Mucosa of rectum (tissue), 2 donors: Measurements from ENCODE around the gene TKTL1.
"Not testable (repeated sequence)": the region's sequence is repeated elsewhere in the genome, so short reads cannot be mapped to it uniquely, and the experiment has no call there.

Experiments used
- H3K27ac ChIP-seq, 2 donors: one replicate each; pipeline ENCODE4 v1.7.0; 2013; ENCODE audit warnings: inconsistent platforms in 2 of 2, low read depth in 2 of 2, low read length in 2 of 2
- H3K27me3 ChIP-seq, 2 donors: one replicate each; pipeline ENCODE4 v1.7.0; 2013; ENCODE audit warnings: low read length in 2 of 2; ENCODE audit not compliant: control insufficient read depth in 2 of 2, insufficient read depth in 2 of 2
- H3K36me3 ChIP-seq, 2 donors: one replicate each; pipeline ENCODE4 v1.7.0; 2013; ENCODE audit warnings: low read length in 2 of 2; ENCODE audit not compliant: control insufficient read depth in 2 of 2, insufficient read depth in 2 of 2
- H3K4me1 ChIP-seq, 2 donors: one replicate each; pipeline ENCODE4 v1.7.0; 2013; ENCODE audit warnings: low read length in 2 of 2, mild to moderate bottlenecking in 1 of 2; ENCODE audit not compliant: control insufficient read depth in 2 of 2, insufficient read depth in 2 of 2
- H3K4me3 ChIP-seq, 2 donors: one replicate each; pipeline ENCODE4 v1.7.0; 2013; ENCODE audit warnings: low read length in 2 of 2
- H3K9ac ChIP-seq, 2 donors: one replicate each; pipeline ENCODE4 v1.7.0; 2013; ENCODE audit warnings: low read length in 2 of 2, low read depth in 1 of 2, mild to moderate bottlenecking in 1 of 2
- H3K9me3 ChIP-seq, 2 donors: one replicate each; pipeline ENCODE4 v1.7.0; 2013; ENCODE audit warnings: low read length in 2 of 2; ENCODE audit not compliant: control insufficient read depth in 2 of 2
- donor health status: healthy.
- donor health status: Normal muscosa, but diverticular disease.

TKTL1 gene

GRCh38 chrX:154296731-154297130 lies 1.1 kb downstream of the TKTL1 start:
- H3K4me1 ChIP-seq = no peaks in the 10 kb centered on the region
- no peak overlapping the region for H3K4me3 ChIP-seq
- no peak overlapping the region for H3K27ac ChIP-seq
- no peaks in the 10 kb centered on the region for H3K27me3 ChIP-seq
- H3K9ac ChIP-seq = no peak overlapping the region
- H3K36me3 ChIP-seq = no peaks in the 10 kb centered on the region
- no peaks in the 10 kb centered on the region for H3K9me3 ChIP-seq

GRCh38 chrX:154298312-154298711 lies 2.7 kb downstream of the TKTL1 start:
- Histone ChIP-seq H3K36me3 (no peaks in the 10 kb centered on the region), H3K9me3 (no peaks in the 10 kb centered on the region), H3K27ac (no peak overlapping the region), H3K4me1 (no peaks in the 10 kb centered on the region), H3K4me3 (no peak overlapping the region), H3K9ac (no peak overlapping the region), H3K27me3 (no peaks in the 10 kb centered on the region)

GRCh38 chrX:154300816-154301215 lies 5.2 kb downstream of the TKTL1 start:
- H3K27me3 ChIP-seq = no peaks in the 10 kb centered on the region
- no peaks in the 10 kb centered on the region for H3K36me3 ChIP-seq
- no peak overlapping the region for H3K27ac ChIP-seq
- no peaks in the 10 kb centered on the region for H3K4me1 ChIP-seq
- no peaks in the 10 kb centered on the region for H3K9me3 ChIP-seq
- H3K9ac ChIP-seq = no peak overlapping the region
- H3K4me3 ChIP-seq = no peak overlapping the region

- H3K36me3 ChIP-seq, H3K27me3 ChIP-seq, H3K27ac ChIP-seq, H3K9me3 ChIP-seq, H3K4me1 ChIP-seq, H3K4me3 ChIP-seq, H3K9ac ChIP-seq: not testable (repeated sequence)
These were observed 7.4 kb downstream of the TKTL1 start for GRCh38 chrX:154302998-154303397.

- Histone ChIP-seq H3K4me3 (no peak overlapping the region), H3K9ac (no peak overlapping the region), H3K36me3 (no peaks in the 10 kb centered on the region), H3K4me1 (peaks cover 0 to 1% of the 10 kb centered on the region in 2 donors), H3K27me3 (no peaks in the 10 kb centered on the region), H3K27ac (no peak overlapping the region), H3K9me3 (no peaks in the 10 kb centered on the region)
These were observed 7.9 kb downstream of the TKTL1 start for GRCh38 chrX:154303476-154303875.

- Histone ChIP-seq H3K4me3 (no peak overlapping the region), H3K27ac (no peak overlapping the region), H3K9me3 (no peaks in the 10 kb centered on the region), H3K9ac (no peak overlapping the region), H3K27me3 (no peaks in the 10 kb centered on the region), H3K4me1 (peaks cover 0 to 2% of the 10 kb centered on the region in 2 donors), H3K36me3 (no peaks in the 10 kb centered on the region)
These were observed 9.3 kb downstream of the TKTL1 start for GRCh38 chrX:154304846-154305245.

- Histone ChIP-seq H3K9ac (no peak overlapping the region), H3K27ac (no peak overlapping the region), H3K36me3 (no peaks in the 10 kb centered on the region), H3K4me3 (no peak overlapping the region), H3K27me3 (no peaks in the 10 kb centered on the region), H3K4me1 (peaks cover 0 to 2% of the 10 kb centered on the region in 2 donors), H3K9me3 (no peaks in the 10 kb centered on the region)
These were observed 10.1 kb downstream of the TKTL1 start for GRCh38 chrX:154305541-154306205.

- Histone ChIP-seq H3K36me3 (no peaks in the 10 kb centered on the region), H3K9me3 (no peaks in the 10 kb centered on the region), H3K9ac (no peak overlapping the region), H3K27ac (no peak overlapping the region), H3K27me3 (peaks cover 4 to 6% of the 10 kb centered on the region in 2 donors), H3K4me3 (no peak overlapping the region), H3K4me1 (peaks cover 0 to 2% of the 10 kb centered on the region in 2 donors)
These were observed 11.6 kb downstream of the TKTL1 start for GRCh38 chrX:154307202-154307601.

GRCh38 chrX:154308108-154308946 lies 12.7 kb downstream of the TKTL1 start:
- H3K36me3 ChIP-seq = no peaks in the 10 kb centered on the region
- no peak overlapping the region for H3K27ac ChIP-seq
- no peaks in the 10 kb centered on the region for H3K9me3 ChIP-seq
- H3K9ac ChIP-seq = no peak overlapping the region
- H3K4me1 ChIP-seq = peaks cover 0 to 2% of the 10 kb centered on the region in 2 donors
- peaks cover 4 to 6% of the 10 kb centered on the region in 2 donors for H3K27me3 ChIP-seq
- H3K4me3 ChIP-seq = no peak overlapping the region

GRCh38 chrX:154309041-154309775 lies 13.6 kb downstream of the TKTL1 start:
- Histone ChIP-seq H3K4me3 (no peak overlapping the region), H3K4me1 (peaks cover 0 to 2% of the 10 kb centered on the region in 2 donors), H3K9ac (no peak overlapping the region), H3K27me3 (peaks cover 4 to 6% of the 10 kb centered on the region in 2 donors), H3K27ac (no peak overlapping the region), H3K36me3 (no peaks in the 10 kb centered on the region), H3K9me3 (no peaks in the 10 kb centered on the region)
